ENCODE data around the gene CCDC137. TPM values are rescaled to one million over a fixed set of nuclear protein-coding genes. Genes with fewer than 3 reads are reported as not detected.

CCDC137 gene
- total and polyA plus RNA-seq, 2 of the 13 experiments (the other 11 are each of a cell fraction or from before 2014, with no cell fraction given): 14.6 to 39.1 TPM

DNA sequence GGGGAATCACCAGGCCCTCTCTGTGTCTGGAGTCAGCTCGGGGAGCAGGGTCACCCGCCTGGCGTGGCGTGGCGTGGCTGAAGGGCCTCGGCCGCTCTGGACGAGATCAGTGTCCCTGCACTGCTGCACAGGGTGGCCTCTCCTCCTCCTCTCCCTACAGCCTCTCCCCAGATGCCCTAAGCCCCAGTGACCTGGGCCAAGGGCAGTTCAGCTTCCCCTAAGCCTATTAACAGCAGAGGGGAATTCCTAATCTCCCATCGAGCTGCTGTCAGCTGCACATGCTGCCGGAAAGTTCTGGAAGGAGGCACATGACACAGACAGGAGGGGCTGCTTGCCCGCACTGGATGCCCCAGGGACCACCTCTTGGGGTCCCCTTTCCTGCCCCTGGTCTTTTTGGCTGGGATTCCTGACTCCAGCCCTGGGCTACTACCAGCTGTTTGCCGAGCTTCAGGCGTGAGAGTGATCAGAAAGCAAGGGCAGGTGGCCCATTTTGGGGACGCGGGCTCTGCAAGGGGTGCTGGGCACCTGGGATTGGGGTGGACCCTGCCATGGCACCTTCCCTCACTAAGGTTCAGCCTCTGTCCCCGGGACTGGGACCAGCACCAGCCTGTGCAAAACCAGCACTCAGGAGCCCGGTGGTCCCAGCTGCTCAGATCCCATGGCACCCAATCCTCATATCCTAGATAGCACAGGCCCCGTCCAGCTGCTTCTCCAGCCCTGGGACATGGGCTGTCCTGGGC lies 11.0 kb upstream of the CCDC137 start (continued):
- TF ChIP-seq, protein P1, sequence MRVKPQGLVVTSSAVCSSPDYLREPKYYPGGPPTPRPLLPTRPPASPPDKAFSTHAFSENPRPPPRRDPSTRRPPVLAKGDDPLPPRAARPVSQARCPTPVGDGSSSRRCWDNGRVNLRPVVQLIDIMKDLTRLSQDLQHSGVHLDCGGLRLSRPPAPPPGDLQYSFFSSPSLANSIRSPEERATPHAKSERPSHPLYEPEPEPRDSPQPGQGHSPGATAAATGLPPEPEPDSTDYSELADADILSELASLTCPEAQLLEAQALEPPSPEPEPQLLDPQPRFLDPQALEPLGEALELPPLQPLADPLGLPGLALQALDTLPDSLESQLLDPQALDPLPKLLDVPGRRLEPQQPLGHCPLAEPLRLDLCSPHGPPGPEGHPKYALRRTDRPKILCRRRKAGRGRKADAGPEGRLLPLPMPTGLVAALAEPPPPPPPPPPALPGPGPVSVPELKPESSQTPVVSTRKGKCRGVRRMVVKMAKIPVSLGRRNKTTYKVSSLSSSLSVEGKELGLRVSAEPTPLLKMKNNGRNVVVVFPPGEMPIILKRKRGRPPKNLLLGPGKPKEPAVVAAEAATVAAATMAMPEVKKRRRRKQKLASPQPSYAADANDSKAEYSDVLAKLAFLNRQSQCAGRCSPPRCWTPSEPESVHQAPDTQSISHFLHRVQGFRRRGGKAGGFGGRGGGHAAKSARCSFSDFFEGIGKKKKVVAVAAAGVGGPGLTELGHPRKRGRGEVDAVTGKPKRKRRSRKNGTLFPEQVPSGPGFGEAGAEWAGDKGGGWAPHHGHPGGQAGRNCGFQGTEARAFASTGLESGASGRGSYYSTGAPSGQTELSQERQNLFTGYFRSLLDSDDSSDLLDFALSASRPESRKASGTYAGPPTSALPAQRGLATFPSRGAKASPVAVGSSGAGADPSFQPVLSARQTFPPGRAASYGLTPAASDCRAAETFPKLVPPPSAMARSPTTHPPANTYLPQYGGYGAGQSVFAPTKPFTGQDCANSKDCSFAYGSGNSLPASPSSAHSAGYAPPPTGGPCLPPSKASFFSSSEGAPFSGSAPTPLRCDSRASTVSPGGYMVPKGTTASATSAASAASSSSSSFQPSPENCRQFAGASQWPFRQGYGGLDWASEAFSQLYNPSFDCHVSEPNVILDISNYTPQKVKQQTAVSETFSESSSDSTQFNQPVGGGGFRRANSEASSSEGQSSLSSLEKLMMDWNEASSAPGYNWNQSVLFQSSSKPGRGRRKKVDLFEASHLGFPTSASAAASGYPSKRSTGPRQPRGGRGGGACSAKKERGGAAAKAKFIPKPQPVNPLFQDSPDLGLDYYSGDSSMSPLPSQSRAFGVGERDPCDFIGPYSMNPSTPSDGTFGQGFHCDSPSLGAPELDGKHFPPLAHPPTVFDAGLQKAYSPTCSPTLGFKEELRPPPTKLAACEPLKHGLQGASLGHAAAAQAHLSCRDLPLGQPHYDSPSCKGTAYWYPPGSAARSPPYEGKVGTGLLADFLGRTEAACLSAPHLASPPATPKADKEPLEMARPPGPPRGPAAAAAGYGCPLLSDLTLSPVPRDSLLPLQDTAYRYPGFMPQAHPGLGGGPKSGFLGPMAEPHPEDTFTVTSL (CRISPR knock-in tag; IDR thresholded peaks at IDR 0.05; ENCODE audit: borderline replicate concordance): no peak
- TF ChIP-seq ZNF598 (CRISPR knock-in tag; IDR thresholded peaks at IDR 0.05; ENCODE audit: borderline replicate concordance) (0 out of 2 replicates have a peak, but pooled peaks have one; percentile 24), MIER2 (CRISPR knock-in tag; IDR thresholded peaks at IDR 0.05) (0 out of 2 replicates have a peak, but pooled peaks have one; percentile 21), THYN1 (CRISPR knock-in tag; IDR thresholded peaks at IDR 0.05; ENCODE audit: borderline replicate concordance, low read depth) (no peak), ELF3 (CRISPR knock-in tag; IDR thresholded peaks at IDR 0.05) (peak; percentile 40; the same call in 1 of the 2 replicates), ASH2L (IDR thresholded peaks at IDR 0.05; ENCODE audit: insufficient read length, low read depth, low read length) (peak; percentile 38), PITX1 (CRISPR knock-in tag; IDR thresholded peaks at IDR 0.05) (peak; percentile 87), KLF16 (CRISPR knock-in tag; IDR thresholded peaks at IDR 0.05) (no peak), MLLT10 (CRISPR knock-in tag; IDR thresholded peaks at IDR 0.05) (no peak), HMG20A (CRISPR knock-in tag; IDR thresholded peaks at IDR 0.05; ENCODE audit: borderline replicate concordance) (0 out of 2 replicates have a peak, but pooled peaks have one; percentile 16), MED1 (CRISPR knock-in tag; IDR thresholded peaks at IDR 0.05) (peak; percentile 74), ZNF572 (CRISPR knock-in tag; IDR thresholded peaks at IDR 0.05) (0 out of 2 replicates have a peak, but pooled peaks have one; percentile 56), WIZ (CRISPR knock-in tag; IDR thresholded peaks at IDR 0.05) (peak; percentile 62; the same call in 1 of the 2 replicates), ZNF614 (CRISPR knock-in tag; IDR thresholded peaks at IDR 0.05; ENCODE audit: borderline replicate concordance) (0 out of 2 replicates have a peak, but pooled peaks have one; percentile 17), SRY (CRISPR knock-in tag; IDR thresholded peaks at IDR 0.05) (peak; percentile 51; the same call in 1 of the 2 replicates), NFKB2 (CRISPR knock-in tag; IDR thresholded peaks at IDR 0.05; ENCODE audit: borderline replicate concordance) (peak; percentile 43; the same call in 1 of the 2 replicates), MTA3 (CRISPR knock-in tag; IDR thresholded peaks at IDR 0.05) (no peak), SOX13 (IDR thresholded peaks at IDR 0.05) (no peak), SOX13 (CRISPR knock-in tag; conservative IDR thresholded peaks at IDR 0.05 in 1 of 2, IDR thresholded peaks at IDR 0.05 in 1 of 2) (peak in 1 of 2 experiments; percentile 13; a peak in 1 of 4 replicates)
- TF ChIP-seq, protein P2, sequence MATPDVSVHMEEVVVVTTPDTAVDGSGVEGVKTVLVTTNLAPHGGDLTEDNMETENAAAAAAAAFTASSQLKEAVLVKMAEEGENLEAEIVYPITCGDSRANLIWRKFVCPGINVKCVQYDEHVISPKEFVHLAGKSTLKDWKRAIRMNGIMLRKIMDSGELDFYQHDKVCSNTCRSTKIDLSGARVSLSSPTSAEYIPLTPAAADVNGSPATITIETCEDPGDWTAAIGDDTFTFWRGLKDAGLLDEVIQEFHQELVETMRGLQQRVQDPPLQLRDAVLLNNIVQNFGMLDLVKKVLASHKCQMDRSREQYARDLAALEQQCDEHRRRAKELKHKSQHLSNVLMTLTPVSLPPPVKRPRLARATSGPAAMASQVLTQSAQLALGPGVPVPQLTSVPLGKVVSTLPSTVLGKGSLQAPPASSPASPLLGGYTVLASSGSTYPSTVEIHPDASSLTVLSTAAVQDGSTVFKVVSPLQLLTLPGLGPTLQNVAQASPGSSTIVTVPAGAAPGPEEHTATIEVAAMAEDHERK (CRISPR knock-in tag; IDR thresholded peaks at IDR 0.05; ENCODE audit: low read depth): no peak
- TF ChIP-seq, protein P3, sequence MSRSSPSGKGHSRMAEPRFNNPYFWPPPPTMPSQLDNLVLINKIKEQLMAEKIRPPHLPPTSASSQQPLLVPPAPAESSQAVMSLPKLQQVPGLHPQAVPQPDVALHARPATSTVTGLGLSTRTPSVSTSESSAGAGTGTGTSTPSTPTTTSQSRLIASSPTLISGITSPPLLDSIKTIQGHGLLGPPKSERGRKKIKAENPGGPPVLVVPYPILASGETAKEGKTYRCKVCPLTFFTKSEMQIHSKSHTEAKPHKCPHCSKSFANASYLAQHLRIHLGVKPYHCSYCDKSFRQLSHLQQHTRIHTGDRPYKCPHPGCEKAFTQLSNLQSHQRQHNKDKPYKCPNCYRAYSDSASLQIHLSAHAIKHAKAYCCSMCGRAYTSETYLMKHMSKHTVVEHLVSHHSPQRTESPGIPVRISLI (CRISPR knock-in tag; IDR thresholded peaks at IDR 0.05; ENCODE audit: borderline replicate concordance): no peak
